Measurements from ENCODE around the gene DUSP22. TPM values are rescaled to one million over a fixed set of nuclear protein-coding genes. Genes with fewer than 3 reads are reported as not detected.

Gene DUSP22
- total and polyA plus RNA-seq, 2 experiments from 2014 or later, result 12.8 to 36.8 TPM

DNA sequence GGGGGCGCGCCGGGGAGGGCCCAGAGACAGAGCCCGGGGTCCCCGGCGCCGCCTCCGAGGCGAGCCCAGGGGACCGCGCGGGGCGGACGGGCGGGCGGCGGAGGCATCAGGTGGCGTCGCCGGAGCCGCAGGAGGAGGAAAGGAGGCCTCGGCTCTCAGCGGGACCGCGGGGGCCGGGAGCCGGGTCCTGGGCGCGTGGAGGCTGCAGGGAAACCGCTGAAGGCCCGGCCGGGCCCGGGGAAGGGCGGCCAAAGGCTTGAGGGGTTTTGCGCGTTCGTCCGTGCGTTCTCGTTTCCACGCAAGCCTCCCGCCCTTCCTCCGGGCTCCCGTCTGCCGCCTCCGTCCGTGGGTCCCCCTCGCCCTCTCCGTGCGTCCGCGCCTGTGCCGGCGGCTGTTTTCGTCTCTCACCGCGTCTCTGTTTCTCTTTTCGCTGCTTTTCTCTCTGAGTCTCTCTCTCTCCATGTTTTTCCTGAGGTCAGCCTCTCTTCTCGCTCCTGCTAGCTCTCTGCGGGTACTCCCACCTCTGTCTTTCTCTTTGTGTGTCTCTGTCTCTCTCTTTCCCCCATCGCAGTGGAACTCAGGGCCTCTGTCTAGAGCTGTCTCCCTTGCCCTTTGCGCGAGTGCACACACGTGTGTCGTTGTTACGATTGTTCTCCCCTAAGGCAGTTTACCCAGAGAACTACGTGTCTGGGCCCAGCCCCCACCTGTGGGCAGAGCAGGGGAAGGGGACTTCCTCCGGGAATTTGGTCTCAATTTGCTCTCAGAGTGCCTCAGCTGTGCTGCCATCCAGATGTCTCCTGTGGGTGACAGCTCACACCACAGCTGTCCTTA lies 101.3 kb downstream of the DUSP22 start:
- H3K27me3 Mint-ChIP-seq (ENCODE audit: insufficient read depth, low read depth, poor library complexity), result peaks cover 66% of the 10 kb centered on the region
- Histone ChIP-seq H2AFZ (peak overlapping the region; percentile 93), H3K4me2 (peak overlapping the region; percentile 92)

DNA sequence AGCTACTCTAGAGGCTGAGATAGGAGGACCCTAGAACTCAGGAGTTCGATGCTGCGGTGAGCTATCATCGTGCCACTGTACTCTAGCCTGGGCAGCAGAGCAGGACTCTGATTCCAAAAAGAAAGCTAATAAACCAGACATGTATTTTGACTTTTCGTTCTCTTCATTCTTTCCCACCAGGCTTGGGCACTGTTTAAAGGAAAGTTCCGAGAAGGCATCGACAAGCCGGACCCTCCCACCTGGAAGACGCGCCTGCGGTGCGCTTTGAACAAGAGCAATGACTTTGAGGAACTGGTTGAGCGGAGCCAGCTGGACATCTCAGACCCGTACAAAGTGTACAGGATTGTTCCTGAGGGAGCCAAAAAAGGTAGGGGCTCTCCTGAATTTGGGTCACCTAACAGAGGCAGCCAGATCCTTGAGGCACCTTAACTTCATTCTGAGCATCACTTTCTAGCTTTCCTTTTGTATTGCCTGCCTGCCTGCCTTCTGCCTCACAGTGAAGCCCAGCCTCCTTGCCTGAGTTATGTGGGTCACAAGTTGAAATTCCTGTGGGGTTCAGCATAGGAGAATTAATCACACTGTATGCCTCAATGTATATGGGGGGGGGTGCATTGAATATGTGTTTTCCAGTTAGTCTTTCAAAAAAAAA lies 102.5 kb downstream of the DUSP22 start:
- peaks cover 10% of the 10 kb centered on the region for H3K4me1 ChIP-seq (ENCODE audit: insufficient read depth)
- no peaks in the 10 kb centered on the region for H3K79me2 ChIP-seq (replicated peaks; ENCODE audit: insufficient read depth)
- H3F3A ChIP-seq (replicated peaks; ENCODE audit: low read depth), result no peaks in the 10 kb centered on the region
- H3K4me3 ChIP-seq, result no peak overlapping the region
- no peaks in the 10 kb centered on the region for H3K36me3 ChIP-seq (ENCODE audit: insufficient read depth)
- no peak overlapping the region for H3K27ac ChIP-seq (ENCODE audit: low read depth)
- no peak overlapping the region for H2AFZ ChIP-seq
- Mint-ChIP-seq H3K27me3 (ENCODE audit: insufficient read depth, low read depth, poor library complexity) (peaks cover 60% of the 10 kb centered on the region), H3K4me1 (peaks cover 7% of the 10 kb centered on the region), H3K9me3 (peaks cover 4% of the 10 kb centered on the region; the same call in 2 of the 3 replicates), H3K27ac (no peak overlapping the region), H3K36me3 (ENCODE audit: low read depth) (peaks cover 4% of the 10 kb centered on the region; the same call in 1 of the 3 replicates), H3K4me3 (no peak overlapping the region)
- no peaks in the 10 kb centered on the region; the same call in 1 of the 2 replicates for H4K20me1 ChIP-seq (replicated peaks; ENCODE audit: insufficient read depth)
- H3K27me3 ChIP-seq (ENCODE audit: insufficient read depth), result peaks cover 61% of the 10 kb centered on the region
- H3K9me2 ChIP-seq (ENCODE audit: insufficient read depth), result no peaks in the 10 kb centered on the region
- no peak overlapping the region for H3K4me2 ChIP-seq
- DNase-seq (ENCODE audit: low spot score) (no peak), ATAC-seq (no peak)
- TF ChIP-seq, protein P1, sequence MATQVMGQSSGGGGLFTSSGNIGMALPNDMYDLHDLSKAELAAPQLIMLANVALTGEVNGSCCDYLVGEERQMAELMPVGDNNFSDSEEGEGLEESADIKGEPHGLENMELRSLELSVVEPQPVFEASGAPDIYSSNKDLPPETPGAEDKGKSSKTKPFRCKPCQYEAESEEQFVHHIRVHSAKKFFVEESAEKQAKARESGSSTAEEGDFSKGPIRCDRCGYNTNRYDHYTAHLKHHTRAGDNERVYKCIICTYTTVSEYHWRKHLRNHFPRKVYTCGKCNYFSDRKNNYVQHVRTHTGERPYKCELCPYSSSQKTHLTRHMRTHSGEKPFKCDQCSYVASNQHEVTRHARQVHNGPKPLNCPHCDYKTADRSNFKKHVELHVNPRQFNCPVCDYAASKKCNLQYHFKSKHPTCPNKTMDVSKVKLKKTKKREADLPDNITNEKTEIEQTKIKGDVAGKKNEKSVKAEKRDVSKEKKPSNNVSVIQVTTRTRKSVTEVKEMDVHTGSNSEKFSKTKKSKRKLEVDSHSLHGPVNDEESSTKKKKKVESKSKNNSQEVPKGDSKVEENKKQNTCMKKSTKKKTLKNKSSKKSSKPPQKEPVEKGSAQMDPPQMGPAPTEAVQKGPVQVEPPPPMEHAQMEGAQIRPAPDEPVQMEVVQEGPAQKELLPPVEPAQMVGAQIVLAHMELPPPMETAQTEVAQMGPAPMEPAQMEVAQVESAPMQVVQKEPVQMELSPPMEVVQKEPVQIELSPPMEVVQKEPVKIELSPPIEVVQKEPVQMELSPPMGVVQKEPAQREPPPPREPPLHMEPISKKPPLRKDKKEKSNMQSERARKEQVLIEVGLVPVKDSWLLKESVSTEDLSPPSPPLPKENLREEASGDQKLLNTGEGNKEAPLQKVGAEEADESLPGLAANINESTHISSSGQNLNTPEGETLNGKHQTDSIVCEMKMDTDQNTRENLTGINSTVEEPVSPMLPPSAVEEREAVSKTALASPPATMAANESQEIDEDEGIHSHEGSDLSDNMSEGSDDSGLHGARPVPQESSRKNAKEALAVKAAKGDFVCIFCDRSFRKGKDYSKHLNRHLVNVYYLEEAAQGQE (IDR thresholded peaks at IDR 0.05; ENCODE audit: unreplicated experiment), result no peak
- TF ChIP-seq EZH2 (IDR thresholded peaks at IDR 0.05; ENCODE audit: low read depth, unreplicated experiment), result no peak
- TF ChIP-seq ZNF114 (CRISPR knock-in tag; IDR thresholded peaks at IDR 0.05), result no peak
- TF ChIP-seq POLR2AphosphoS5 (IDR thresholded peaks at IDR 0.05; ENCODE audit: low read depth), result no peak
- no peak for TF ChIP-seq JUNB (IDR thresholded peaks at IDR 0.05; ENCODE audit: unreplicated experiment)

More for the DNA sequence above, 101.3 kb downstream of the DUSP22 start:
- Histone ChIP-seq H4K20me1 (replicated peaks; ENCODE audit: insufficient read depth) (no peaks in the 10 kb centered on the region; the same call in 1 of the 2 replicates), H3K4me1 (ENCODE audit: insufficient read depth) (peaks cover 10% of the 10 kb centered on the region), H3K27ac (ENCODE audit: low read depth) (no peak overlapping the region), H3K27me3 (ENCODE audit: insufficient read depth) (peaks cover 73% of the 10 kb centered on the region), H3K79me2 (replicated peaks; ENCODE audit: insufficient read depth) (no peaks in the 10 kb centered on the region), H3K9me2 (ENCODE audit: insufficient read depth) (no peaks in the 10 kb centered on the region), H3F3A (replicated peaks; ENCODE audit: low read depth) (no peaks in the 10 kb centered on the region), H3K36me3 (ENCODE audit: insufficient read depth) (no peaks in the 10 kb centered on the region), H3K4me3 (peak overlapping the region; percentile 72)
- peaks cover 4% of the 10 kb centered on the region; the same call in 2 of the 3 replicates for H3K9me3 Mint-ChIP-seq
- H3K27ac Mint-ChIP-seq, result no peak overlapping the region
- H3K36me3 Mint-ChIP-seq (ENCODE audit: low read depth), result peaks cover 4% of the 10 kb centered on the region; the same call in 1 of the 3 replicates
- TF ChIP-seq, protein P1 (IDR thresholded peaks at IDR 0.05; ENCODE audit: unreplicated experiment), result no peak
- no peak for TF ChIP-seq CREB1 (CRISPR knock-in tag; IDR thresholded peaks at IDR 0.05; ENCODE audit: low read depth)
- peak; percentile 82 for TF ChIP-seq EZH2 (IDR thresholded peaks at IDR 0.05; ENCODE audit: low read depth, unreplicated experiment)
- TF ChIP-seq STAT1 (IDR thresholded peaks at IDR 0.05; ENCODE audit: unreplicated experiment), result no peak
- peak overlapping the region; percentile 81 for H3K4me3 Mint-ChIP-seq
- peaks cover 7% of the 10 kb centered on the region for H3K4me1 Mint-ChIP-seq
- DNase-seq (ENCODE audit: low spot score) (peak; percentile 58), ATAC-seq (peak; percentile 15)
